Sigmoid colon (tissue), 3 donors: Measurements from ENCODE around the gene AHCYL2.

Experiments used
- CTCF ChIP-seq, 4 experiments: fragments of 450-650 bp in 3 of 4; fragments of 200-600 bp in 1 of 4; IDR thresholded peaks; one replicate each; pipeline ENCODE4 v1.5.1; 2016 to 2019; ENCODE audit warnings: antibody characterized with exemption in 4 of 4, mild to moderate bottlenecking in 3 of 4, moderate library complexity in 2 of 4
- POLR2A ChIP-seq, 2 donors: fragments of 450-650 bp; IDR thresholded peaks; one replicate each; pipeline ENCODE4 v1.6.1; 2016; ENCODE audit warnings: antibody characterized with exemption in 2 of 2, mild to moderate bottlenecking in 2 of 2, moderate library complexity in 2 of 2

- TF ChIP-seq CTCF (IDR thresholded peaks at IDR 0.05) (no peak), POLR2A (IDR thresholded peaks at IDR 0.05) (no peak)
Observed at GRCh38 chr7:129435414-129435829, 210.6 kb downstream of the AHCYL2 start.
